Rectal smooth muscle tissue (tissue), 1 donor: Measurements from ENCODE around the gene CST7.

Experiments used
- H3K27ac ChIP-seq: one replicate; pipeline ENCODE4 v1.7.0; 2013; ENCODE audit warnings: low read depth, low read length, inconsistent platforms
- H3K27me3 ChIP-seq: one replicate; pipeline ENCODE4 v1.7.0; 2013; ENCODE audit warnings: low read length; ENCODE audit not compliant: control insufficient read depth, insufficient read depth
- H3K36me3 ChIP-seq: one replicate; pipeline ENCODE4 v1.7.0; 2013; ENCODE audit warnings: low read length; ENCODE audit not compliant: control insufficient read depth, insufficient read depth
- H3K4me1 ChIP-seq: one replicate; pipeline ENCODE4 v1.7.0; 2013; ENCODE audit warnings: low read length; ENCODE audit not compliant: control insufficient read depth, insufficient read depth
- H3K4me3 ChIP-seq: one replicate; pipeline ENCODE4 v1.7.0; 2013; ENCODE audit warnings: low read length
- H3K9ac ChIP-seq: one replicate; pipeline ENCODE4 v1.7.0; 2013; ENCODE audit warnings: low read length

CST7 gene, protein sequence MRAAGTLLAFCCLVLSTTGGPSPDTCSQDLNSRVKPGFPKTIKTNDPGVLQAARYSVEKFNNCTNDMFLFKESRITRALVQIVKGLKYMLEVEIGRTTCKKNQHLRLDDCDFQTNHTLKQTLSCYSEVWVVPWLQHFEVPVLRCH

DNA sequence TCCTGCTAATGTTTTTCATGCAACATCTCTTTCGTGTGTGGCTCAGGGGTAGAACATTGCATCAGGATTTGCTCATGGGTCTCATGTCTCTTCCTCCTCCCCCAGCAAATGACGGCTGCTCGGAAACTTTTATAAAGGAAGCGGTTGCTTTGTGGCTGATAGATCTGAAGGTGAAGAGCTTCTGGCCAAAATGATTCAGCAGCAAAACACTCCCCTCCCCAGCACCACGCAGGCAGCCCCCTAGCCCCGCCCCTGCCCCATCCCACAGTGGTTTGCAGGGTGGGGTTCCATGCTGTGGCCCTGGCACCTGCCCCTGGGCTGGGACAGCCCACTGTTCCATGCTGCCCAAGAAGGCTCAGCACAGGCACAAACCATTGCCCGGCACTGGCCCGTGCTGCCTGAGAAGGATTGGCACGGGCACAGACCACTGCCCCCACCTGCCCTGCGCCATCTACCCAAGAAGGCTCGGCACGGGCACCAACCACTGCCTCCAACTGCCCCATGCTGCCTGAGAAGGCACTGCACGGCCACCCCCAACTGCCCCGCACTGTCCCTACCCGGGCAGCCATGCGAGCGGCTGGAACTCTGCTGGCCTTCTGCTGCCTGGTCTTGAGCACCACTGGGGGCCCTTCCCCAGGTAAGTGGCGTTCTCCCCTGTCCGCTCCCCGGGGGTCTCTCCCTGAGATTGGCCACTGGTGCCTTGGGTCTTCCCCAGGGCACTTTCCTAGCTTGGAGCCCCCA, at the start of gene CST7:
CST7 (plus strand) TSS at position 331 of the 741 bp plus-strand sequence; CDS start at position 568, 237 bp downstream.
- Histone ChIP-seq H3K4me3 (no peak within 1 kb of the TSS), H3K9ac (no peak within 1 kb of the TSS), H3K27ac (no peak within 1 kb of the TSS), H3K4me1 (no peaks in the 10 kb centered on the region), H3K27me3 (peaks cover 2% of the 10 kb centered on the region), H3K36me3 (no peaks in the 10 kb centered on the region)

- no peak overlapping the region for H3K9ac ChIP-seq
- H3K36me3 ChIP-seq, result no peaks in the 10 kb centered on the region
- no peaks in the 10 kb centered on the region for H3K27me3 ChIP-seq
- H3K27ac ChIP-seq, result no peak overlapping the region
- no peak overlapping the region for H3K4me3 ChIP-seq
- H3K4me1 ChIP-seq, result no peaks in the 10 kb centered on the region
Observed at GRCh38 chr20:24906806-24907205, 42.3 kb upstream of the CST7 start.

DNA sequence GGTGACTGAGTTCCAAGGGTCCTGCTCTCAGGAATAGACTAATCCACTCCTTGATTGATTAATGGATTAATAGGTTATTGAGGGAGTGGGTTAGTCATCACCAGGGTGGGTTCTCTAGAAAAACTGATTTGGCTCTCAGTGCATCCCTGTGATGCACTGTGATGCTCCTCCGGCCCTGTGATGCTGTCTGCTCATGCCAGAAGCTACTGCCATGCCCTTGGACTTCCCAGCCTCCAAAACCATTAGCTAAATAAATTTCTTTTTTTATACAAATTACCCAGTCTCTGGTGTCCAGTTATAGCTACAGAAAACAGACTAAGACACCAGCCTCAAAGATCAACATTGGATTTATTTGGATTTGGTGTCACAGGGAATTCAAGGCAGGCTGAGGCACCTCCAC, 40.4 kb upstream of the CST7 start:
- H3K27me3 ChIP-seq, result no peaks in the 10 kb centered on the region
- no peak overlapping the region for H3K4me3 ChIP-seq
- no peaks in the 10 kb centered on the region for H3K36me3 ChIP-seq
- H3K4me1 ChIP-seq, result no peaks in the 10 kb centered on the region
- H3K27ac ChIP-seq, result no peak overlapping the region
- H3K9ac ChIP-seq, result no peak overlapping the region

DNA sequence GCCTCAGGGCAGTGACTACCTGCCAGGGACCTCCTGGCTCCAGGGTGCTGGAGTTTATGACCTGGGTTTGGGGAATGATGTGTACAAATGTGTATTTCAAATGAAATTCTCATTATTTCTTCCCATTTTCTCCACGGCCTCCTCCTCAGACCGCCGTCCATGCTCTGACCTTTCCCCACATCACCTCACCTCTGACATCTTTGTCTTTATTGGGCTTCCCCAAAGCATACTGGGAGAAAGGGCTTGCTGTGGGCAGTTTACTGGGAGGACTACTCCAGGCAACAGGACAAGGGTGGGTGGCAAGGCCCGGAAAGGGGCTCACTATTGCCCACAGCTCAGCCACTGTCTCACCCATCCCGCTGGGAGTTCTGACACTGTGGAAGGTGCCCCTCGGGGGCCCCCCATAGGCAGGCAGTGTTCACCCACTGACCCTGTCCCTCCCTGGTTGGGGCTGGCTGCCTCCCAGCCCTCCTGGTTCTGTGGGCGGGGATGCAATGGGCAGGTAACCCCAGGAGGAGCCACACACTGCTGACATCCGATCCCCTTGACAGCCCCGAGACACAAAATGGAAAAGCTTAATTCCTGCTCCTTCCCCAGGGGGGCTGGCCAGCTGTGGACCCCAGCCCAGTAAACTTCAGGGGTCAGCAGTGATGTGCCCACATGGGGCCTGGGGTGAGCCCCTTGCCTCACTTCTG, 39.8 kb upstream of the CST7 start:
- H3K36me3 ChIP-seq, result no peaks in the 10 kb centered on the region
- no peaks in the 10 kb centered on the region for H3K4me1 ChIP-seq
- H3K27me3 ChIP-seq, result no peaks in the 10 kb centered on the region
- no peak overlapping the region for H3K27ac ChIP-seq
- no peak overlapping the region for H3K4me3 ChIP-seq
- no peak overlapping the region for H3K9ac ChIP-seq

DNA sequence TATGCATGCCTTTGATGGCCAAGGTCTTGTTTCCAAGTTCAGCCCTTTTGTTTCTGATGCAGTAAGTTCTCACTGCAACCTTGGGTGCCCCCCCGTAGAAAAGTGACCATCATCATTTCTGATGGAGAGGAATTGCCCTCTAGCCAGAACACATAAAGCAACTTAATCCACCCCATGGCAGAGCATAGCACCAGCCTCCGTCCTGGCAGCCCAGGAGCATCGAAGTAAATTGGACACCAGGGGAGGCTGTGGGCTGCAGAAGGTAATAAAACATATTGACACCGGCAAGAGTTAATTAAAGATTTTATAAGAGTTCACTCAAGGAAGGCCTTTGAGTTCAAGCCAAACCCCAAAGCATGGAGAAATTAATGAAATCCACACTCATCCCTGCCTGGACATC, 39.2 kb upstream of the CST7 start:
- Histone ChIP-seq H3K9ac (no peak overlapping the region), H3K36me3 (no peaks in the 10 kb centered on the region), H3K4me1 (no peaks in the 10 kb centered on the region), H3K4me3 (no peak overlapping the region), H3K27me3 (no peaks in the 10 kb centered on the region), H3K27ac (no peak overlapping the region)

DNA sequence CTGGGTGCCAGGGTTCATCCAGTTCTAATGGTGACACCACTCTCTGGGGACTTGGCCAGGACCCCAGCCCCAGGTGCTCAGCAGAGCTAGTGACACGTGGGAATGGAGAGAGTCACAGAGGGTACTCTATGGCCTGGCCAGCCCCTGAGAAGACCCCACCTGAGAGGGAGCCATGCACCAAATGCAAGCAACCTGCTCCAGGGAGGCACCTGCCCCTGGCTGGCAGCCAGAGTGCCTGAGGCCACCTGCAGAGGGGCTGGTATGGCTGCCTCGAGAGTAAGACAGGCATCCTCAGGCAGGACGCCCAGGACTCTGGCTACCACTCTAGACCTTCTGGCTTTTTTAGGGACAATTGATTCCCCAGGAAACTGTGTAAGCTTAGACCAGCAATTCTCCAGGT, 38.6 kb upstream of the CST7 start:
- Histone ChIP-seq H3K27ac (no peak overlapping the region), H3K4me1 (no peaks in the 10 kb centered on the region), H3K27me3 (no peaks in the 10 kb centered on the region), H3K4me3 (no peak overlapping the region), H3K9ac (no peak overlapping the region), H3K36me3 (no peaks in the 10 kb centered on the region)

GRCh38 chr20:24911461-24911860, 37.6 kb upstream of the CST7 start:
- H3K36me3 ChIP-seq, result no peaks in the 10 kb centered on the region
- no peak overlapping the region for H3K9ac ChIP-seq
- H3K27ac ChIP-seq, result no peak overlapping the region
- no peak overlapping the region for H3K4me3 ChIP-seq
- no peaks in the 10 kb centered on the region for H3K4me1 ChIP-seq
- H3K27me3 ChIP-seq, result no peaks in the 10 kb centered on the region

GRCh38 chr20:24912397-24913075, 36.5 kb upstream of the CST7 start:
- Histone ChIP-seq H3K4me3 (no peak overlapping the region), H3K4me1 (no peaks in the 10 kb centered on the region), H3K27ac (no peak overlapping the region), H3K36me3 (no peaks in the 10 kb centered on the region), H3K27me3 (no peaks in the 10 kb centered on the region), H3K9ac (no peak overlapping the region)

DNA sequence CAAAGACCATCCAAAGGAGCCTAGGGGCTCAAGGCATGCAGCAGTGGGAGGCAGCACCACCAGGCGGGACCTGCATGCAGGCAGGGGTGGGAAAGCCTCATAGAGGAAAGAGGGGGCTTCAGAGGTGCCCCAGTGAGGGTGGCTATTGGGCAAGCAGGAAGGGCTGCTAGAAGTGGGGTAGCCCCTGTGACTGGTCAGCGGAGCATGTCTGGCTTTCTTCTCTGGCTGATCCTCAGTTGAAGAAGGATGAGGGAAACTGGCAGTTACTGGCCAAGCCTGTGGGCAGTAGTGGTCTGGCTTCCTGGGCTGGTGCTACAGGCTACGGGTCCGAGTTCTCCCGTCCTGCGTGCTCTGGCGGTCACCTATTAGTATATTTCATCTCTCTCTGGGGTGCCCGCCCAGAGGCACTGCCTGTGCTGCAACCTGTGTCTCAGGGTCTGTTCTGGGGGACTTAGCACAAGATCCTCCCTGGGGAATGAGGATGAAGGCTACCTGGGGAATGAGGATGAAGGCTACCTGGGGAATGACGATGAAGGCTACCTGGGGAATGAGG, 35.9 kb upstream of the CST7 start:
- Histone ChIP-seq H3K9ac (no peak overlapping the region), H3K4me3 (no peak overlapping the region), H3K4me1 (no peaks in the 10 kb centered on the region), H3K36me3 (no peaks in the 10 kb centered on the region), H3K27ac (no peak overlapping the region), H3K27me3 (no peaks in the 10 kb centered on the region)

DNA sequence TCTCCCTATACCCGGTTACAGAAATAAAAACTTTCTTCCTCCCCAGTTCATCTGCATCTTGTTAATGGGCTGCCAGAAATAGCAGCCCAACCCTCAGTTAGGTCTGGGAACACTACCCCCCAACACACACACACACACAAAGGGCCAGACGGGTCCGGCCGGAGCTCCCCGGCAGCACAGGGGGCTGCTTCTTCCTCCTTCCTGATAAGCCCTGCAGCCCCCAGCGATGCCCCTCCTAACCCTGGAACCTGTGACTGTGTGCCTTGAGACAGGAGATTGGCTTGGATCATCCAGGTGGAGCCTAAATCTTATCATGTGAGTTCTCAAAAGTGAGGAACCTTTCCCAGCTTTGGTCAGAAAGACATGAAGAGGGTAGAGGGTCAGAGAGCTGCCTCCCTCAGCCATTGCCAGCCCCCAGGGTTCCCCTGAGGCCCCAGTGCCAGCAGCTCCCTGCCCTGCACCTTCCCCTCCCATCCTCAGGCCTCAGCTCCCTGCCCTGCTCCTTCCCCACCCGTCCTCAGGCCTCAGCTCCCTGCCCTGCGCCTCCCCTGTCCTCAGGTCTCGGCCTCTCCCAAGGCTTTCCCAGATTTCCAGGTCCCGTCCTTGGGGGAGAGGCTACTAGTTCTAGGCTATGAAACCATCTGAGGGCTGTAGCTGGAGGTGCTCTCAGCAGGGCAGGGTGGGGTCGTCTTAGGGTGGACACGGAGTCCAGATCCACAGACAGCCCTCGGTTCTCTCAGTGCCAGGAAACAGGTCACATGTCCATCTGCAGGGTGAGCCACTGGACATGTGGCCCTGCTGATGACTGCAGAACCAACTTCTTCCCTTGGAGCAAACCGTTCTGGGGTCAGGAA, 34.5 kb upstream of the CST7 start:
- no peak overlapping the region for H3K9ac ChIP-seq
- H3K27me3 ChIP-seq, result no peaks in the 10 kb centered on the region
- no peaks in the 10 kb centered on the region for H3K36me3 ChIP-seq
- no peak overlapping the region for H3K27ac ChIP-seq
- no peak overlapping the region for H3K4me3 ChIP-seq
- no peaks in the 10 kb centered on the region for H3K4me1 ChIP-seq

GRCh38 chr20:24915440-24915839, 33.6 kb upstream of the CST7 start:
- Histone ChIP-seq H3K27ac (no peak overlapping the region), H3K4me3 (no peak overlapping the region), H3K27me3 (no peaks in the 10 kb centered on the region)

More at GRCh38 chr20:24915440-24915839, 33.6 kb upstream of the CST7 start:
- Histone ChIP-seq H3K4me1 (no peaks in the 10 kb centered on the region), H3K36me3 (no peaks in the 10 kb centered on the region), H3K9ac (no peak overlapping the region)
